ENCODE measurements around the gene IFT81. TPM values are rescaled to one million over a fixed set of nuclear protein-coding genes. Genes with fewer than 3 reads are reported as not detected.
"Not testable (repeated sequence)": the region's sequence is repeated elsewhere in the genome, so short reads cannot be mapped to it uniquely, and the experiment has no call there.

The IFT81 gene
- 8.1 TPM for total RNA-seq
- long read RNA-seq, partial matches to known transcripts = 0 of 6 reads
- long read RNA-seq, other reads (novel, unspliced or antisense) = 3 of 6 reads

- ATAC-seq (peak; percentile 96), DNase-seq (ENCODE audit: missing footprints) (peak; percentile 97)
- intact Hi-C loops (cut with DNase I) = no loop called here
Observed at GRCh38 chr12:110124269-110124995, at the start of gene IFT81. Gene IFT81, plus strand, starts transcription at chr12:110124357. Its CDS starts 3,024 bp downstream, at chr12:110127381.

GRCh38 chr12:110075880-110076279 lies 48.3 kb upstream of the IFT81 start:
- DNase-seq (ENCODE audit: missing footprints) (no peak), ATAC-seq (no peak)
- intact Hi-C loops (cut with DNase I) = no loop called here

GRCh38 chr12:110077800-110078199 lies 46.4 kb upstream of the IFT81 start:
- no peak for DNase-seq (ENCODE audit: missing footprints)
- no peak for ATAC-seq
- intact Hi-C loops (cut with DNase I) = no loop called here

- ATAC-seq (peak; percentile 62), DNase-seq (ENCODE audit: missing footprints) (peak; percentile 81)
- intact Hi-C loops (cut with DNase I) = no loop called here
Observed at GRCh38 chr12:110079477-110080400, 44.4 kb upstream of the IFT81 start.

GRCh38 chr12:110080410-110080809 lies 43.7 kb upstream of the IFT81 start:
- intact Hi-C loops (cut with DNase I) = no loop called here
- DNase-seq (ENCODE audit: missing footprints) (no peak), ATAC-seq (no peak)

- intact Hi-C loops (cut with DNase I) = no loop called here
- ATAC-seq = no peak
Observed at GRCh38 chr12:110084314-110085015, 39.7 kb upstream of the IFT81 start.

GRCh38 chr12:110088216-110088615 lies 35.9 kb upstream of the IFT81 start:
- ATAC-seq = peak; percentile 33
- intact Hi-C loops (cut with DNase I); DNase-seq (ENCODE audit: missing footprints): not testable (repeated sequence)

More at GRCh38 chr12:110084314-110085015, 39.7 kb upstream of the IFT81 start:
- no peak for DNase-seq (ENCODE audit: missing footprints)

GRCh38 chr12:110088936-110089335 lies 35.2 kb upstream of the IFT81 start:
- intact Hi-C loops (cut with DNase I) = no loop called here
- peak; percentile 57 for ATAC-seq
- DNase-seq (ENCODE audit: missing footprints) = no peak

GRCh38 chr12:110090266-110091135 lies 33.7 kb upstream of the IFT81 start:
- intact Hi-C loops (cut with DNase I) = no loop called here
- DNase-seq (ENCODE audit: missing footprints) = no peak
- no peak for ATAC-seq

GRCh38 chr12:110091136-110091711 lies 32.9 kb upstream of the IFT81 start:
- DNase-seq (ENCODE audit: missing footprints) = no peak
- intact Hi-C loops (cut with DNase I) = no loop called here

GRCh38 chr12:110093631-110094311 lies 30.4 kb upstream of the IFT81 start:
- ATAC-seq (no peak), DNase-seq (ENCODE audit: missing footprints) (no peak)
- intact Hi-C loops (cut with DNase I) = no loop called here

More at GRCh38 chr12:110091136-110091711, 32.9 kb upstream of the IFT81 start:
- ATAC-seq = no peak

- intact Hi-C loops (cut with DNase I) = loop anchor here (1.0 to 10.0 kb wide), 3 partner anchors 82 to 331 kb away; partner anchors contain the start of gene ATP2A2
- no peak for DNase-seq (ENCODE audit: missing footprints)
- peak; percentile 66 for ATAC-seq
Observed at GRCh38 chr12:110100315-110100970, 23.7 kb upstream of the IFT81 start.

- DNase-seq (ENCODE audit: missing footprints) (no peak), ATAC-seq (peak; percentile 45)
- intact Hi-C loops (cut with DNase I) = loop anchor here (5.0 to 10.0 kb wide), 2 partner anchors 80 to 183 kb away; partner anchors contain the start of gene ATP2A2
Observed at GRCh38 chr12:110102255-110102654, 21.9 kb upstream of the IFT81 start.

- intact Hi-C loops (cut with DNase I) = loop anchor here (5.0 to 10.0 kb wide), 2 partner anchors 78 to 180 kb away; partner anchors contain the start of gene ATP2A2
- ATAC-seq (no peak), DNase-seq (ENCODE audit: missing footprints) (no peak)
Observed at GRCh38 chr12:110104188-110105094, 19.7 kb upstream of the IFT81 start.

GRCh38 chr12:110105159-110105558 lies 19.0 kb upstream of the IFT81 start:
- DNase-seq (ENCODE audit: missing footprints) (no peak), ATAC-seq (no peak)
- intact Hi-C loops (cut with DNase I) = loop anchor here (10.0 kb wide), 1 partner anchor 180 kb away; the partner anchor contains the start of gene ATP2A2

All from Right ventricle myocardium inferior (tissue), 1 donor.